ENCODE data around the gene RRP1. TPM values are rescaled to one million over a fixed set of nuclear protein-coding genes. Genes with fewer than 3 reads are reported as not detected.

The RRP1 gene
- total and polyA plus RNA-seq, 5 donors = 7.2 to 12.9 (median 10.4) TPM

DNA sequence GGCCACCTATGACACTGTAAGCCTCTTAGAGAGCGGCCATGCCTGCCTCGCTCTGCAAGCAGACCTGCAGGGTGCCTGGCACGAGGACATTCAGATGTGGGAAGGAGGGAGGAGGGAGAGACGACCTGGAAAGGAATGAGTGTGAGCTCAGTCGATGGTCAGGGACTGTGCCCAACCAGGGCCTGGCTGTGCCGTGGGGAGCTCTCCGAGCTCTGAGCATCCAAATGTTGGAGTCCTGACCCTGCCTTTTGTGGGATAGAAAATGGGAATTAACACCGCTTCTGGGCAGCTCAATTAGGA lies 20.6 kb upstream of the RRP1 start:
- DNase-seq = no peak
- H3K4me1 ChIP-seq (ENCODE audit: control insufficient read depth, insufficient read depth, low read length) = no peaks in the 10 kb centered on the region
- H3K27ac ChIP-seq (ENCODE audit: low read length) = no peak overlapping the region
- no peak for ATAC-seq
- H3K27me3 ChIP-seq (ENCODE audit: control insufficient read depth, insufficient read depth) = no peaks in the 10 kb centered on the region
- intact Hi-C loops (cut with DNase I) = no loop called here
- no peaks in the 10 kb centered on the region for H3K9me3 ChIP-seq (ENCODE audit: control insufficient read depth, low read length)
- no peak overlapping the region for H3K4me3 ChIP-seq (ENCODE audit: low read length)
- 68% methylated on average over 8 of the region's 8 CpGs for WGBS

DNA sequence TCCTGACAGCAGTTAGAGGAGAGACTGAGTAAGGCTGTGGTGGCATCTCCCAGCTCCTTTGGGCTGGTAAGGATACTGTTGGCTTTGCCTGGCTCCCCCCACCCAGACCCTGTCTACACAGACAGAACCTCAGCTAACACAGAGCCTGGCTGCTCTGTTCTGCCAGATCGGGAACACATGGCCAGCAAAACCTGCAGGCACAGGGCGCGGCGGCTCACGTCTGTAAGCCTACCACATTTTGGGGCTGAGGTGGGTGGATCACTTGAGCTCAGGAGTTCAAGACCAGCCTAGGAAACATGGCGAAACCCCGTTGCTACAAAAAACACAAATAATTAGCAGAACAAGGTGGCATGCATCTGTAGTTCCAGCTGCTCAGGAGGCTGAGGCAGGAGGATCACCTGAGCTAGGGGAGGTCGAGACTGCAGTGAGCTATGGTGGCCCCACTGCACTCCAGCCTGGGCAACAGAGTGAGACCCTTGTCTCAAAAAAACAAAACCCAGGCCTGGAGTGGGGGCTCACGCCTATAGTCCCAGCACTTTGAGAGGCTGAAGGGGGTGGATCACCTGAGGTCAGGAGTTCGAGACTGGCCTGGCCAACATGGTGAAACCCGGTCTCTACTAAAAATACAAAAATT lies 19.9 kb upstream of the RRP1 start:
- no peaks in the 10 kb centered on the region for H3K27me3 ChIP-seq (ENCODE audit: control insufficient read depth, insufficient read depth)

GRCh38 chr21:43770066-43770655 lies 19.2 kb upstream of the RRP1 start:
- Histone ChIP-seq H3K4me1 (ENCODE audit: control insufficient read depth, insufficient read depth, low read length) (peaks cover under 1% of the 10 kb centered on the region), H3K9me3 (ENCODE audit: control insufficient read depth, low read length) (no peaks in the 10 kb centered on the region), H3K4me3 (ENCODE audit: low read length) (no peak overlapping the region), H3K27me3 (ENCODE audit: control insufficient read depth, insufficient read depth) (no peaks in the 10 kb centered on the region), H3K27ac (ENCODE audit: low read length) (no peak overlapping the region)
- 86% methylated on average over 21 of the region's 21 CpGs for whole genome bisulfite sequencing
- no peak for ATAC-seq
- intact Hi-C loops (cut with DNase I) = no loop called here
- peak in 1 of 3 donors; percentile 28 for DNase-seq

More for the DNA sequence above, 19.9 kb upstream of the RRP1 start:
- no peaks in the 10 kb centered on the region for H3K9me3 ChIP-seq (ENCODE audit: control insufficient read depth, low read length)
- peak in 1 of 3 donors; percentile 41 for DNase-seq
- no peaks in the 10 kb centered on the region for H3K4me1 ChIP-seq (ENCODE audit: control insufficient read depth, insufficient read depth, low read length)
- intact Hi-C loops (cut with DNase I) = no loop called here
- H3K27ac ChIP-seq (ENCODE audit: low read length) = no peak overlapping the region
- ATAC-seq = no peak
- 94% methylated on average over 11 of the region's 11 CpGs for WGBS
- no peak overlapping the region for H3K4me3 ChIP-seq (ENCODE audit: low read length)

DNA sequence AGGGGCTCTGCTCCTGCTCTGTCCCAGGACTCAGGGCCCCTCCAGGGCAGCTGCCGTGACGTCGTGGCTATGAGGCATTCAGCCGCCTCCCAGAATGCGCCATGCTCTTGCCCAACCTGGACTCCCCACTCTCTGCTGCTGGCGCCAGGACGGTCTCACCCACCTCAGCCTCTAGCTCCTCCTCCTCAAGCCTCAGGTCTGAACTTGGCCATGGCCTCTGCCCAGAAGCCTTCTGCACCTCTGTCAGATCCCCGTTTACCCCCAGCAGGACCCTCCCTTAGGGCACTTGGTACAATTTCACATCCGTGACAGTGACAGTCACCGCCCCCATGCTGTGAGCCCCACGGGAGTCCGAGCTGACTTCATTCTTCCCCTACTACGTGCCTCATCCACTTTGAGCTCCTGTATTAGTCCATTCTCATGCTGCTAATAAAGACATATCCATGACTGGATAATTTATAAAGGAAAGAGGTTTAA lies 18.1 kb upstream of the RRP1 start:
- no peak overlapping the region for H3K4me3 ChIP-seq (ENCODE audit: low read length)
- DNase-seq (peak in 1 of 3 donors; percentile 46), ATAC-seq (no peak)
- H3K4me1 ChIP-seq (ENCODE audit: control insufficient read depth, insufficient read depth, low read length) = peaks cover 2% of the 10 kb centered on the region
- 72% methylated on average over 13 of the region's 13 CpGs for WGBS
- no peaks in the 10 kb centered on the region for H3K9me3 ChIP-seq (ENCODE audit: control insufficient read depth, low read length)
- intact Hi-C loops (cut with DNase I) = no loop called here
- no peak overlapping the region for H3K27ac ChIP-seq (ENCODE audit: low read length)
- no peaks in the 10 kb centered on the region for H3K27me3 ChIP-seq (ENCODE audit: control insufficient read depth, insufficient read depth)

DNA sequence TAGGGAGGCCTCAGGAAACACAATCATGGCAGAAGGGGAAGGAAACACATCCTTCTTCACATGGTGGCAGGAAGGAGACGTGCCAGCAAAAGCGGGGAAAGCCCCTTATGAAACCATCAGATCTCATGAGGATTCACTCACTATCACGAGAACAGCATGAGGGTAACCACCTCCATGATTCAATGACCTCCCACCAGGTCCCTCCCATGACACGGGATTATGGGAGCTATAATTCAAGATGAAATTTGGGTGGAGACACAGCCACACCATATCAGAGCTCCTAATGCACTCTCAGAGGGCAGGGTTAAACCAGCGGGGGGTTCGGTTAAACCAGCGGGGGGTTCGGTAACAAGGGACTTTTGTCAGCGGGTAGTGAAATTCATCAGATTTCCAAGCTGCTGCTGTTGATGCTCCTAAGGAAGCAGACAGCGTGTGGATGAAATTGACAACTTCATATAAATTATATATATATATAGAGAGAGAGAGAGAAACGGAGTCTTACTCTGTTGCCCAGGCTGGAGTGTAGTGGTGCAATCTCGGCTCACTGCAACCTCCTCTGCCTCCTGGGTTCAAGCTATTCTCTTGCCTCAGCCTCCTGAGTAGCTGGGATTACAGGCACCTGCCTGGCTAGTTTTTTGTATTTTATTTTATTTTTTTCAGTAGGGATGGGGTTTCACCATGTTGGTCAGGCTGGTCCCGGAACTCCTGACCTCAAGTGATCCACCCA lies 17.5 kb upstream of the RRP1 start:
- H3K4me1 ChIP-seq (ENCODE audit: control insufficient read depth, insufficient read depth, low read length) = peaks cover 2% of the 10 kb centered on the region
- no peak for ATAC-seq
- intact Hi-C loops (cut with DNase I) = no loop called here
- H3K4me3 ChIP-seq (ENCODE audit: low read length) = no peak overlapping the region
- no peak overlapping the region for H3K27ac ChIP-seq (ENCODE audit: low read length)
- WGBS = 81% methylated on average over 13 of the region's 13 CpGs
- H3K9me3 ChIP-seq (ENCODE audit: control insufficient read depth, low read length) = no peaks in the 10 kb centered on the region
- no peaks in the 10 kb centered on the region for H3K27me3 ChIP-seq (ENCODE audit: control insufficient read depth, insufficient read depth)
- DNase-seq = peak in 1 of 3 donors; percentile 15

- ATAC-seq (no peak), DNase-seq (peak in 1 of 3 donors; percentile 13)
- 63% methylated on average over 6 of the region's 6 CpGs for WGBS
- Histone ChIP-seq H3K9me3 (ENCODE audit: control insufficient read depth, low read length) (no peaks in the 10 kb centered on the region), H3K4me3 (ENCODE audit: low read length) (no peak overlapping the region), H3K4me1 (ENCODE audit: control insufficient read depth, insufficient read depth, low read length) (peaks cover 2% of the 10 kb centered on the region), H3K27ac (ENCODE audit: low read length) (no peak overlapping the region), H3K27me3 (ENCODE audit: control insufficient read depth, insufficient read depth) (no peaks in the 10 kb centered on the region)
- intact Hi-C loops (cut with DNase I) = no loop called here
Observed at GRCh38 chr21:43772425-43772821, 17.0 kb upstream of the RRP1 start.

GRCh38 chr21:43774163-43774562 lies 15.2 kb upstream of the RRP1 start:
- peaks cover 2% of the 10 kb centered on the region for H3K4me1 ChIP-seq (ENCODE audit: control insufficient read depth, insufficient read depth, low read length)
- no peaks in the 10 kb centered on the region for H3K27me3 ChIP-seq (ENCODE audit: control insufficient read depth, insufficient read depth)
- ATAC-seq = no peak
- 95% methylated on average over 10 of the region's 10 CpGs for WGBS
- no peak overlapping the region for H3K27ac ChIP-seq (ENCODE audit: low read length)
- no peaks in the 10 kb centered on the region for H3K9me3 ChIP-seq (ENCODE audit: control insufficient read depth, low read length)
- H3K4me3 ChIP-seq (ENCODE audit: low read length) = no peak overlapping the region
- peak in 1 of 3 donors; percentile 39 for DNase-seq
- intact Hi-C loops (cut with DNase I) = no loop called here

DNA sequence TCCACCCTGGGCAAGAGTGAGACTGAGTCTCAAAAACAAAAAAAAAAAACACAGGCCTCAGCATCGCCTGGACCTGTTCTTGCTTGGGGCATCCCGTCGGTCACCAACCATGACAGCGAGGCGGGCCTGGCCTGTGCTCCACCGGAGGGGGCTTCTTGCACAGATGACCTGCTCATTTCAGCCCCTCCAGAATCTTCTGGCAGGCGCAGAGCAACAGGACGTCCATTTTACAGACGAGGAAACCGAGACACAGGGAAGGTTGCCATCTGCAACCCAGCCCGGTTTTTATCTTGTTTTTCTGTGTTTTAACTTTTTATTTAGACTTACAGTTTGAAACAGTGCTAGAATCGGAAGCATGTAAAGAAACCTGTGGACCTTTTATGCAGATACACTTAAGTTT lies 14.2 kb upstream of the RRP1 start:
- no peaks in the 10 kb centered on the region for H3K27me3 ChIP-seq (ENCODE audit: control insufficient read depth, insufficient read depth)
- intact Hi-C loops (cut with DNase I) = loop anchor here in 1 of 4 donors (5.0 kb wide), 1 partner anchor 48 kb away; no protein-coding TSS in a partner anchor
- ATAC-seq (no peak), DNase-seq (peak in 1 of 3 donors; percentile 57)
- H3K27ac ChIP-seq (ENCODE audit: low read length) = no peak overlapping the region
- H3K4me3 ChIP-seq (ENCODE audit: low read length) = peak overlapping the region; percentile 84
- H3K4me1 ChIP-seq (ENCODE audit: control insufficient read depth, insufficient read depth, low read length) = peaks cover 2% of the 10 kb centered on the region
- WGBS = 74% methylated on average over 12 of the region's 12 CpGs
- H3K9me3 ChIP-seq (ENCODE audit: control insufficient read depth, low read length) = no peaks in the 10 kb centered on the region

DNA sequence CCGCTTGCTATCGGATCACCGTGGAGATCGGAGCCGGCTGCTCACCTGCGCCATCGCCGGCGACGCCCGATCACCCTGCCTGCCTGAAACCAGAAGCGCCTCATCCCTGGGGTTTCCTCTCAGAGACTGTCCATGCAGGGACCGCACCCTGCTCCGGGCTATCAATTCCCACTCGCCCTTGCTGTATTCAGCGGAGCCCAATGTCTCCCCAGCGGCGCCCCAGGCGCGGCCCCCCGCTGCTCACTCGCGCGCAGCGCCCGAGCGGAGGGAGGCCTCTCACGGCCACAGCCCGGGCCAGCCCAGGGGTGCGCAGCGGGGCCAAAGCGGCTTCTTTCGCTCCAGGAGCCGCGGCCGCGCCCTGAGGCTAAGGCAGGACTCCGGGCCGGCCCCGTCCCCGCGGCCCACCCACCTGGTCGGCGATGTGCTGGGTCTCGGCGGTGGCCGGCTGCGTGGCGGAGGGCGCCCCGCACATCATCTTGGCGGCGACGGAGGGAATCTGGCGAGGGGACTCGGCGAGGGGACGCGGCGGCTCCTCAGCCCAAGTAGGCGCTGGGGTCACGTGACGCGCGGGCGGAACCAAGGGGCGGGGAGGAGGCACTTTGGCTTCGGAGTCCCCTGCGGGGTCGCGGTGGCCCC lies 13.5 kb upstream of the RRP1 start, which contains the start of gene CSTB:
Gene CSTB, minus strand, starts transcription at position 514 of the 636 bp plus-strand sequence. Its CDS starts 39 bp downstream, at position 475.
- intact Hi-C loops (cut with DNase I) = loop anchor here in 1 of 4 donors (5.0 kb wide), 1 partner anchor 49 kb away; no protein-coding TSS in a partner anchor
- H3K27ac ChIP-seq (ENCODE audit: low read length) = peak within 1 kb of the TSS; percentile 91
- H3K4me3 ChIP-seq (ENCODE audit: low read length) = peak within 1 kb of the TSS; percentile 84
- ATAC-seq (peak; percentile 85 to 86), DNase-seq (peak; percentile 90 to 95 (median 94))
- H3K4me1 ChIP-seq (ENCODE audit: control insufficient read depth, insufficient read depth, low read length) = peaks cover 2% of the 10 kb centered on the region
- no peaks in the 10 kb centered on the region for H3K27me3 ChIP-seq (ENCODE audit: control insufficient read depth, insufficient read depth)
- H3K9me3 ChIP-seq (ENCODE audit: control insufficient read depth, low read length) = no peaks in the 10 kb centered on the region
- WGBS = under 1% methylated on average over 71 of the region's 71 CpGs

GRCh38 chr21:43777953-43778352 lies 11.4 kb upstream of the RRP1 start:
- intact Hi-C loops (cut with DNase I) = loop anchor here in 1 of 4 donors (5.0 kb wide), 1 partner anchor 51 kb away; no protein-coding TSS in a partner anchor
- 94% methylated on average over 5 of the region's 5 CpGs for WGBS
- no peak for ATAC-seq
- H3K4me1 ChIP-seq (ENCODE audit: control insufficient read depth, insufficient read depth, low read length) = peaks cover 2% of the 10 kb centered on the region
- no peaks in the 10 kb centered on the region for H3K27me3 ChIP-seq (ENCODE audit: control insufficient read depth, insufficient read depth)
- peak in 1 of 3 donors; percentile 41 for DNase-seq
- H3K9me3 ChIP-seq (ENCODE audit: control insufficient read depth, low read length) = no peaks in the 10 kb centered on the region
- no peak overlapping the region for H3K4me3 ChIP-seq (ENCODE audit: low read length)
- H3K27ac ChIP-seq (ENCODE audit: low read length) = no peak overlapping the region

Measured in right cardiac atrium (tissue), 5 donors.